NCI-H2171 (cell line): ENCODE results near the gene TDRD3.

Experiments
- DNase-seq: peaks from one replicate; lab custom pipeline; 2025; lab: John Stamatoyannopoulos, UW

Gene TDRD3

GRCh38 chr13:60577761-60578160 is 180.7 kb downstream of the TDRD3 start:
- DNase-seq = no peak

- no peak for DNase-seq
These were observed 186.3 kb downstream of the TDRD3 start for GRCh38 chr13:60583196-60583888.

GRCh38 chr13:60583911-60584753 is 187.1 kb downstream of the TDRD3 start:
- no peak for DNase-seq

- no peak for DNase-seq
These were observed 188.0 kb downstream of the TDRD3 start for GRCh38 chr13:60584976-60585375.

- no peak for DNase-seq
These were observed 194.1 kb downstream of the TDRD3 start for GRCh38 chr13:60590800-60591747.

GRCh38 chr13:60603049-60603448 is 206.0 kb downstream of the TDRD3 start:
- no peak for DNase-seq

GRCh38 chr13:60604058-60604457 is 207.0 kb downstream of the TDRD3 start:
- DNase-seq = no peak

GRCh38 chr13:60608954-60609353 is 211.9 kb downstream of the TDRD3 start:
- no peak for DNase-seq

- DNase-seq = no peak
These were observed 214.5 kb downstream of the TDRD3 start for GRCh38 chr13:60611523-60611922.

GRCh38 chr13:60612593-60612992 is 215.6 kb downstream of the TDRD3 start:
- DNase-seq = no peak

- DNase-seq = no peak
These were observed 216.1 kb downstream of the TDRD3 start for GRCh38 chr13:60613080-60613479.

GRCh38 chr13:60617991-60618733 is 221.1 kb downstream of the TDRD3 start:
- DNase-seq = no peak

- DNase-seq = no peak
These were observed 222.4 kb downstream of the TDRD3 start for GRCh38 chr13:60619461-60619860.

- no peak for DNase-seq
These were observed 223.8 kb downstream of the TDRD3 start for GRCh38 chr13:60620611-60621395.

- no peak for DNase-seq
These were observed 226.1 kb downstream of the TDRD3 start for GRCh38 chr13:60623151-60623550.
